GF-D8 (cell line): ENCODE data around the gene GTPBP3.

Experiments used
- DNase-seq: peaks from one replicate; lab custom pipeline; 2025; lab: John Stamatoyannopoulos, UW

The GTPBP3 gene

DNA sequence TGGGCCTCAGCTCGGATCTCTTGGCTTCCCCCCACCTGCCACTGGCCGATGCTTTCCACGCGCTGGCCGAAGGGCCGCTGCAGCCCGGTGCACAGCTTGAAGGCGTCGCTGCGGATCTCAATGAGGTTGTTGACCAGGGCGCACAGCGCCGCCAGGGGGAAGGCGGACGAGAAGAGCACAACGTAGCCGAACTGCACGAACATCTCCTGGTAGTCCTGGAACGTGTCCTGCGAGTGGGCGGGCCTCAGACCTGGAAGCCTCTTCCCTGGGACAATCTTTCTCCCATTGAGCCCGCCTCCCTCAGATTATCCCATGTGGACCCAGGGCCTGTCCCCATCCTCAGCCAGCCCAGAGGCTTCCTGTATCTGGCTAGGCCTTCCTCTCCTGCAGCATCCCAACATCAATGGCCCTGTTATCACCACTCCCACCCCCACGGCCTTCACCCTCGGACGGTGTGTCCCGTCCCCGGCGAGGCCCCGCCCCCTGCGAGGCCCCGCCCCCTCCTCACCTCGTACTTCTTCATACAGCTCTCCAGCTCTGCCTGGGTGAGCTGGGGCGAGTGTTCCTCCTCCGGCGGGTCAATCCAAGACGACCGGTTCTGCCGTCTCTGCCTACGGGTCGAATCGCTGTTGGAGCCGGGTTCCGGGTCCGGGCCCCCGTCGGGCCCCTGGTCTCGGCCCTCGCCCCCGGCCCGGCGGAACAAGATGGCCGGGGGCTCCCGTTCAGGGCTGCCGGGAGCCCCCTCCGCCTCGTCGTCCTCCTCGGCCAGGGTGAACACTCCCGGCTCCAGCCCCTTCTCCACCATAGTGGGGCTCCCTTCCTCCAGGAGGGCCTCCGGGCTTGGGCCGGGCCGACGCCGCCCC, 9.5 kb upstream of the GTPBP3 start:
- DNase-seq = no peak

DNA sequence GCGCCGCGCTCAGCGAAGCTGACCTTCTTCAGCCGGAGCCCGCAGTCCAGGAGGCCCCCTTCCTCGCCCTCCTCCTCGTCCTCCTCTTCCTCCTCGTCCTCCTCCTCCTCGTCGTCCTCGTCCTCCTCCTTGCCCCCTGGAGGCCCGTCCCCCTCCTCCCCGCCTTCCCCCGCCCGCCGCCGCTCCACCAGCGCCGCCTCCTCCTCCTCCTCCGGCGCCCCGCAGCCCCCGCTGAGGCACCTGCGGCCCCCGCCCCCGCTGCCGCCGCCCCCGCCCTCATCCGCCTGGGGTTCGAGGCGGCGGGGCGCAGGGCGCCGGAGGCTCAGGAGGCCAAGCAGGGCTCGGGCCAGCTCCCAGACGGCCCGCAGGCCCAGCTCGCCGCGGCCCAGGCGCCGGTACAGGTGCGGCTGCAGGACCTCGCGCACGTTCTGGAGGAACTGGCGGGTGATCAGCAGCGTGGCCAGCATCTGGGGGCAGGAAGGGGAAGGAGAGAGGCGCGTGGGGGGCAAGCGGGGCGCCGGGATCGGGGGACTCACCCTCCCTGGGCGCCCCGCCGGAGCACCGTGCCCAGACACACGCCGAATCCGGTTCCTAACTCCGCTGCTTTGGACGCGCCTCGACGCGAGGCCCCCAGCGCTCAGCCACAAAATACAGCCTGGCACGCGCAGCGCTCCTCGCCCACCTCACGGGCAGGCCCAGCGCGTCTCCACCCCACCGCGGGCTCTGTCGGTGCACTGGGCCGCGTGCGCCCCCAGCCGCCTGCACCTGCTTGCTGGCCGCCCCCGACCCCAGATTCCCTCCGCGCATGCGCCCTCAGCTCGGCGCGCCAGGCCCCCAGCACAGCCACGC, 8.6 kb upstream of the GTPBP3 start:
- DNase-seq = no peak

DNA sequence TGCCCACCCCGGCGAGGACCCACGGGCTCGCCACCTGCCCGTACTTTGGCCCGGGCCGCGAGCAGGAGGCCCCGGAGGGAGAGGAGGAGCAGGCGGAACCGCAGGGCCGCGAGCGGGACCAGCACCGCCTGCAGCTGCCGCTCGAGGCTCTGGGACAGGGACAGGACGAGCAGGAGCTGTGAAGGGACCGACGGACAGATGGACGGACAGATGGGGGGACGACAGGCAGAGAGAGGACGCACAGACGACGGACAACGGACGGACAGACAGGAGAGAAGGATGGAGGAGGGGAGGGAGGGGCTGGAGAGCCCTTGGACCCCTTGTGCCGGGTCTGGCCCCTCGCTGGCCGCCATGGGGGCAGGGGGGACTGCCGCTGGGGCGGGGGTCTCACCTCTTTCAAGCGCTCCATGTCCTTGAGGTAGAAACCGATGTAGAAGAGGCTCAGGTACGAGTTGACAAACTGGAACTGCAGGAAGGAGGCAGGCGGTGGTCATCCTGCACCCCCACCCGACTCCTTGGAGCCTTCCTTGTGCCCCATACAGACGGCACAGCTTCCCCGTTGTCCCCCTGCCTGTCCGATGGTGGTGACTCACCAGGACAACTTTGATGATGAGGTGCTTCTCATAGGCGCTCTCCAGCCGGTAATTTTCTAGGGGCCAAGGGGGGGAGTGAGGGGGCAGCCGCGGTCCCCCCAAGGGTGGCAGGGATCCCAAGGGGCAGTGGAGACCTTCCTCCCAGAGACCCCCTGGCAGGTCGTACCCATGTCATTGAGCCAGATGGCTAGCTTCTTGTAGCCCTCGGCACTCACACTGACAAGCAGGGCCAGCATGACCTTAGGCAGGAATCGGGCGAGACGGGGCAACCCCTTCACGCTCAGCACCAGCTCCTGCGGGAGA, 7.7 kb upstream of the GTPBP3 start:
- no peak for DNase-seq

DNA sequence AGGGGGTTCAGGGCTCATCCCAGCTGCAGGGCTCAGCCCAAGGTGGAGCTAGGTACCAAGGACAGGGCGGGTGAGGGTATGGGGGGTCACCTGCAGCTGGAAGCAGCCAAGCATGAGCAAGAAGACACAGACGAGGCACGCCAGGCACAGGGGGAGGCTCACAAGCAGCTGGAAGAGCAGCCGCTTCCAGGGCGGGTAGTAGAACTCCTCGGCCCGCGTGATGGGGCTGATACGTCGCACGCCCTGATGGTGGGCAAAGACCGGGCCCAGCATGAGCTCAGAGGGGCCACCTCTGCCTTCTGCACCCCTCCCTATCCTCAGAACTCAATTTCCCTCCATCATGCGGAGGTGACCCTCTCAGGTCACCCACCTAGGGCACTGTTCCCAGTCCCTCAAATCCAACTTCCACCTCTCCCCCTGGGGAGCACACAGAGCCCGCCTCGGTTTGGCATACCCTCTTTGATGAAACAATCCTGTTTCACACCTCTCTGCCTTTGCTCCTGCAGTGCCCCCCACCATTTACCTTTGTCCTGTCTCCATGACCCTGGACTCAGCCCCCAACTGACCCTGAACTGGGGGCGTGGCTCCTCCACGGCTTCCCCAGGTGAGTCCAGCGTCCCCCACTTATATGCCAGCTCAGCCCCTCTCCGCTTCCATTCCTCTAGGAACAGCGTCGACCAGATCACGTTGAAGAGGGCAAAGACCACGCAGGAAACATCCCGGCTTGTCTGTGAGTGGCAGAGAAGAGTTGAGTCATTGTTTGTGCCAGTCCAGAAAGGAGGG, 6.9 kb upstream of the GTPBP3 start:
- DNase-seq = no peak

DNA sequence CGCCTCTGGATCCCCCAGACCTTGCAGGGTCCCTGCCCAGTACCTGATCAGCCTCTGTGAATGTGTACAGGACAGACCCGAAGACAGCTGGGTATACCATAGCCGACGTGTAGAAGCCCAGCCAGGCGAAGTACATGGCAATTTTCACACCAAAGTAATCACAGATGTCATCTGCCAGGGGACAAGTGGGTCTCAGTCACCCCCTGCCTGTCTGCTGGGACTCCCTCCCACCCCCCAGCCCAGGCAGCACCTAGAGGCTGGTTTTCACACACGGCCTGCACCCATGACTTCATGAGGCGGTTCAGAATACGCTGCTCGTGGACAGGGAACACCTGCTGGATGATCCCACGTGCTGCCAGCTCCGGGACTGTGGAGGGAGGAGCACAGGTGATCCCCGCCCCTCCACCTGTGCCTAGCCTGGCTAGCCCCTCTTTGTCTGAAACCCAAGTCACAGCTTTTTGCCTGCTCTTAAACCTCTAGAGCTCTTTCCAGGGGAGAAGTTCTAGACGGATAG, 6.3 kb upstream of the GTPBP3 start:
- DNase-seq = no peak

DNA sequence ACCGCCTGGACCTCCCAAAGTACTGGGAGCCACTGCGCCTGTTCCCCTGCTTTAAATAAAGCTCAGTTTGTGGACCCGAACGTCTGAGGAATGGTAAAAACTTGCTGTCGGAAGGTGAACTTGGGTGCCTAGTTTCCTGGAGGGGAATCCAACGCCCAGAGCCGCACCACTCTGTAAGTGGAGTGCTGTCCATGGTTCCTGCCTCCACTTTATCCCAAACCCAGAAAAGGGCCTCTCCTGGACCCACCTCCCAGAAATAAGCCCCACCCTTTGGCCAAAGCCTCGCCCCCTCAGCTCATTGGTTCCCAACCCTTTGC, 5.0 kb upstream of the GTPBP3 start:
- DNase-seq = no peak

DNA sequence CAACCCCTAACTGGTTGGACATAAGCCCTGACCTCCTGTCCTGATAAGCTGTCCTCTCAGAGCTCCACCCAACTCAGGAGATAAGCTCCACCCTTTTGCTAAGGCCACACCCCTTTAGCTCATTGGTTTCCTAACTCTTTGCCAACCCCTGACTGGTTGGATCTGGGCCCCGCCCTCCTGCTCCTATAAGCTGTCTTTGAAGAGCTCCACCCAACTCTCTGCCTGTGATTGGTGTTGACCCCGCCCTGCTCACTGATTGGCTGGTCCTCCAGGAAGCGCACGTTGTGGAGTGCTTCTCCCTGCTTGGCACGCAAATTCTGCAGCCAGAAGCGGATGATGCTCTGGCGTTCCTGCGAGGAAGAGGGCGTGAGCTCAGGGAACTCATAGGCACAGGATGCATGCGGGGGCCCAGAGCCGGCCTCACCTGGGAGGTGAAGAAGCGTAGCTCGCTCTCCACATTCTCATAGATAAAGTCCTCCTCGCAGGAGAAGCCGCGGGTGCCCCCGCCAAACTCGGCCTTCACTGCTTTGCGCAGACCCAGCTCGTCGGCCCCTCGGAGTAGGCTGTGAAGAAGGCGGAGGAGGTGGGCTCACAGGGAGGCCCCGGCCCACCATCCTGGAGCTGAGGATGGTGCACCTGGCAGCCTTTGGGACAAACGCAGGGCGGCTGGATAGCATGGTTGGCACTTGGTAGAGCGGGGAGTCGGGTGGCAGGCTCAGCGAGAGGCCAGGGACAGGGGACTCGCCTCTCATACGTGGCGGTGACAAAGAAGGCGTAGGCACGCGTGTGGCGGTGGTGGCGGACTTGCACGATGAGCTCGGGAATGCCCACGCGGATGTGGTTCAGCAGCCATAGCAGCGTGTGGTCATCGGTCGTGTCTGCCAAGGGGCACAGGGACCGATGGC, 4.4 kb upstream of the GTPBP3 start:
- peak; percentile 18 for DNase-seq

DNA sequence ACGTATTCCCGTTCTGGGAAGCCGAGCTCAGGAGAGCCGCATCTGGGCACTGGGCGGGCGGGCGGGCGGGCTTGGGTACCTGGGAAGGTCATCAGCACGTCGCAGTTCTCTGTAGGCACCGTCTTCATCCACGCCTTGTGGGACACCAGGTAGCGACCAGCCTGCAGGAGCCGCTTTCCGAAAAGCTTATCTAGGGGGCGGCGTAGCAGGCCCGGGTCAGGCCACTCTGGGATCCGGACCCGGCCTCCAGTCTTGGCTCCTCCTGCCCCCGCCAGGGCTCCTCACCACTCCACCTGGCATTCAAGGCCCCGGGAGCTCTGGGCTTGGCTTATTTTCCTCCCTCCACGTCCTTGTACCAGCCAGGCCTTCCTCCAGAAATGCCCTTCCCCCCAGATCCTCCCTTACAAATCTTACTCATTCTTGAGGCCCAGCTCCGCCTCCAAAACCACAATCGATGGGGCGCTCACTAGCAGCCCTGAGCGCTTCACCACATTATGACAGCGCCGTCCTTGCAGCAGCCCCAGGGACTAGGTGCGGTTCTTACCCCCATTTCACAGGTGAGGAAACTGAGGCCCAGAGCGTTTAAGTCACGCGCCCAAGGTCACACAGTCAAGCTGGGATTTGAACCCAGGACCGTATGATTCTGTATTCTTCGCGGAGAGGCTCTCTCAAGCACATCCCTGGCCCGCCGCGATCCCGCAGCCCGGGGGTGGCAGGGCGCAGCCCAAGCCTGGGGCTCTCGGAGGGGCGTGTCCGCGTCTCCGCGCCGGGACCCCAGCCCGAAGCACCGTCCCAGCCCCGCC, 3.5 kb upstream of the GTPBP3 start:
- peak; percentile 24 for DNase-seq

DNA sequence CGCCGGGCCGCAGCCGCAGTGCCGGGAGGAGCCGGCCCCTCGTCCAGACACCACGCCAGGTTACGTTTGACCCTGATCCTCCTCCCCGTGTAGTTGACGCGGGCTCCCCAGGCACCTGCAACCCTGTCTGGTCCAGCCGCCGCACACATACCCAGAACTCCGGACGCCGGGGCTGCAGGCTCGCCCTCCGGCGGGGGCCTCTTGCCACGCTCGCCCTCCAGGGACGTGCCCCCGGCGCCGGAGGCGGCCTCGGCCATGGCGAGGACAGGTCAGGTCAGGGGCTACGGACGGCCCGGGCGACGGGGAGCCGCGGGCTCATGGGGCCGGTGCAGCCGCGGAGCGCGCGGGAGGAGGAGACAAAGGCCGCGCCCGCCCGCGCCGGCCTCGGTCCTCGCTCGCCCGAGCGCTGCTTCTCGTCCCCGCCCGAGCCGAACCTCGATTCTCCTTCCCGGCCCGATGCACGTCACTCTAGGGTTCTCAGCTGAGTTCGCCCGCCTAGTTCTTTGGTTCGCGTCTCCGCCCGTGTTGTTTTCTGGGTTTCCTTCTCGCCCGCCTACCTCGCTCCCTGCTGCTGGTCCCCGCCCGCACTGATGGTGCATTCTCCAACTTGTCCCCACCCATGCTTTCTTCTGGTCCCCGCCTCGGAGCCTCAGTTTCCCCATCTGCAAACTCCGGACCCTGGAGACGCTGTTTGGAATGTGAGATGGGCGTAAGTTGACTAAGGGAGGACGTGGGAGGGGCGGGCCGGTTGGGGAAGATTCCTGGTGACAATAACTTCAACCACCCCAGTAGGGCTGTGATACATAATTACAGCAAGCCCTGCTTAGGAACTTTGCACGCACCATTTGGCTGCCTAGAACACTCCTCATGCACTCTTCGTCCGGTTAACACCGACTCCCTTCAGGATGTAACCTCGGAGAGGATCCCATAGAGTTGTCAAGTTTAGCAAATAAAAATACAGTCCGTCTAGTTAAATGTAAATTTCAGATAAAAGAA, 2.6 kb upstream of the GTPBP3 start, which contains the start of gene ANO8:
Gene ANO8, minus strand, starts transcription at position 442 of the 996 bp plus-strand sequence. Its CDS starts 185 bp downstream, at position 257.
- peak; percentile 86 for DNase-seq

DNA sequence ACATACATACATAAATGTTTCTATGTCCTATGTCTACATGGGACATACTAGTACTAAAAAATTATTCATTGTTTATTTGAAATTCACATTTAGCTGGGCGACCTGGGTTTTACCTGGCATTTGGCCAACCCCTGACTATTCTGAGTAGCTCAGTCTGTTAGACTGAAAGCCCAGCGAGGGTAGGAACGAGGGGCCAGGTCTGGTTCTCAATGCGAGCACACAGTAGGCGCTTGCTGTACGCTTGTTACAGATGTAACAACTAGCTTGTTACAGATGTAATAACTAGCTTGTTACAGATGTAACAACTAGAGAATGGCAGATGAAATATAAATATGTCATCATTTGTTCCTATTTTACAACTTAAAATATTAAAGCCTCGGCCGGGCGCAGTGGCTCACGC, 1.8 kb upstream of the GTPBP3 start:
- no peak for DNase-seq

DNA sequence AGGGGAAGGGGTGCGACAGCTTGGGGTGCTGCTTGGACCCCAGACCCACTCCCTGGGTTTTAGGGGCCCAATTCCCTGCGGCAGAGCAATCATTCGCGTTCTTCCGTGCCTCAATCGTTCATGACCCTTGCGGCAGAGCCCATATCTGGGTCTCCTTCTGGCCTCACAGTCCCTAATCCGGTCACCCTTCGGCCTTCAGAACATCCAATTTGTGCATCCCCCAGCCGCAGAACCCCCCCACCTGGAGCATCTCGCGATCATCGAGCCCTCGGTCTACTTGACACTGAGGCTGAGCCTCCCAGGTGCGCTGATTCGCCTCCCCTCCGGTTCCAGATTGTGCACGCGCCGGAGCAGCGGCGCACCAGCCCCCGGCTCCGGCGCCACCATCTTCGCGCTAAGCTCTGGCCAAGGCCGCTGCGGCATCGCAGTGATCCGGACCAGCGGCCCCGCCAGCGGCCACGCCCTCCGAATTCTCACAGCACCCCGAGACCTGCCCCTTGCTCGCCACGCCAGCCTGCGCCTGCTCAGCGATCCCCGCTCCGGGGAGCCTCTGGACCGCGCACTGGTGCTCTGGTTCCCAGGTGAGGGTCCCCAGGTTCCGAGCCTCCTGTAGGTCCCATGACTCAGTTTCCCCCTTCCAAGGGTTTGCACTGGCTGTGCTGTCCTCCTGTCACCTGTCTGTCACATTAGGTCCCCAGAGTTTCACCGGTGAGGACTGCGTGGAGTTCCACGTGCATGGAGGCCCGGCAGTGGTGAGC, 501 bp downstream of the GTPBP3 start:
- DNase-seq = no peak

DNA sequence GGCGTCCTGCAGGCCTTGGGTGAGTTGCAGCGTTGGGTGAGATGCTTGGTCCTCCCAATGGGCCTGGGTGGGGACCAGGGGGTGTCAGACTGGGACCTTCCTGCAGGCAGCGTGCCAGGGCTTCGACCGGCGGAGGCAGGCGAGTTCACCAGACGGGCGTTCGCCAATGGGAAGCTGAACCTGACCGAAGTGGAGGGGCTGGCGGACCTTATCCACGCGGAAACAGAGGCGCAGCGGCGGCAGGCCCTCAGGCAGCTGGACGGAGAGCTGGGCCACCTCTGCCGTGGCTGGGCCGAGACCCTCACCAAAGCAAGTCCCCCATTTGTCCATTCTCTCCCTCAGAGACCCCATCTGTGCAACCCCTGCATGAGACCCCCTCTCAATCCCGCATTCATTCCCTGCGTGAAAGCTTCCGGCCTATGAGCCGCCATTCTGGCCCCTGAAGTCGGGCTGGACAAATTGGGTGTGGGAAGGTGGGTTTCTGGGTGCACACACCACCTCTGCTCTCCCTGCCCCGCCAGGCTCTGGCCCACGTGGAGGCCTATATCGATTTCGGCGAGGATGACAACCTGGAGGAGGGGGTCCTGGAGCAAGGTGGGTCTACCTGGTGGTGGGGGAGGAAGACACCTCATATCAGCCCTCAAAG, 1.2 kb downstream of the GTPBP3 start:
- DNase-seq = no peak

DNA sequence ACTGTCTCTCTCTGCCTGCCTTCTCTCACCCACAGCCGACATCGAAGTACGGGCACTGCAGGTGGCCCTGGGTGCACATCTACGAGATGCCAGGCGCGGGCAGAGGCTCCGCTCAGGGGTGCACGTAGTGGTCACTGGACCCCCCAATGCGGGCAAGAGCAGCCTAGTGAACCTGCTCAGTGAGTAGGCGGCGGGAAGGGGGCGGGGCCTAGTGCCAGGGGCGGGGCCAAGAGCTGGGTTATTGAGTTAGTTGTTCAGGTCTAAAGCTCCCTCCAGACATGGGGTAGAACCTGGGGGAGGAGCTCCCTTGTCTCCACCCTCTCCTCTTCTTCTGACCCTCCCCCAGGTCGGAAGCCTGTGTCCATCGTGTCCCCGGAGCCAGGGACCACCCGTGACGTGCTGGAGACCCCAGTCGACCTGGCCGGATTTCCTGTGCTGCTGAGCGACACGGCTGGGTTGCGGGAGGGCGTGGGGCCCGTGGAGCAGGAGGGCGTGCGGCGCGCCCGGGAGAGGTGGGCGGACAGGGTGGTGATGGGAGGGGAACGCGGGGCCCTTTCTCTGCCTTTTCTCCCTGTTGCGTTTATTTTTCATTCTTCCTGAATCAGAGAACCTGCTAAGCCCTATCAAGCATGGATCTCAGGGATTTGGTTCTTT, 1.9 kb downstream of the GTPBP3 start:
- DNase-seq = no peak

DNA sequence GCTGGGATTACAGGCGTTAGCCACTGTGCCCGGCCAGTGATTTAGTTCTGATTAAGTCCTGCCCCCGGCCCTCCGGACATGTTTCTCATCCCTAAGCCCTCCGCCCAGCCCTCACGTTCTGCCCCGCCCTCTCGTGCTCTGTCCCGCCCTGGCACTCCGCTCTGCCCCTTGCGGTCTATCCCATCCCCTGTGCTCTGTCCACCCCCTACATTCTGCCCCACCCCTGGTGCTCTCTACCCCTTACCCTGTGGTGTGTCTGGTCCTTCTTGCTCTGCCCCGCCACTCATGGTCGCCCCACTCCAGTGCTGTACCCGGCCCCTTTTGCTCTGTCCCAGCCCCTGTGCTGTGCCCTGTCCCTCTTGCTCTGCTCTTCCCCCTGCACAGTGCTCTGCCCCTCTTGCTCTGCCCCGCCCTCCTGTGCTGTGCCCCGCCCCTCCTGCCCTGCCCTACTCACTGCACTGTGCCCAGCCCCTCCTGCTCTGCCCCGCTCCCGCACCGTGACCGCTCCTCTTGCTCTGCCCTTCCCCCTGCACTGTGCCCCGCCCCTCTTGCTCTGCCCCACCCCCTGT, 3.0 kb downstream of the GTPBP3 start:
- DNase-seq = no peak

DNA sequence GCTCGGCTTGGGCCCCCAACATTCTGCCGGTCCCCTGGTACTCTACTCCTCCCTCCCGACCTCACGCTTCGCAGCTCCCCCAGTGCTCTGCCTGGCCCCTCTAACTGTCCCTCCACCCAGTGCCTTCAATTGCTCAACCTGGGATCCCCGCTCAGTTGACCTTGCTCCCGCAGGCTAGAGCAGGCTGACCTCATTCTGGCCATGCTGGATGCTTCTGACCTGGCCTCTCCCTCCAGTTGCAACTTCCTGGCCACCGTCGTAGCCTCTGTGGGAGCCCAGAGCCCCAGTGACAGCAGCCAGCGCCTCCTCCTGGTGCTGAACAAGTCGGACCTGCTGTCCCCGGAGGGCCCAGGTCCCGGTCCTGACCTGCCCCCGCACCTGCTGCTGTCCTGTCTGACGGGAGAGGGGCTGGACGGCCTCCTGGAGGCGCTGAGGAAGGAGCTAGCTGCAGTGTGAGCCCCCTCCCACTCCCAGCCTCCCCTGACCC, 3.6 kb downstream of the GTPBP3 start:
- no peak for DNase-seq

DNA sequence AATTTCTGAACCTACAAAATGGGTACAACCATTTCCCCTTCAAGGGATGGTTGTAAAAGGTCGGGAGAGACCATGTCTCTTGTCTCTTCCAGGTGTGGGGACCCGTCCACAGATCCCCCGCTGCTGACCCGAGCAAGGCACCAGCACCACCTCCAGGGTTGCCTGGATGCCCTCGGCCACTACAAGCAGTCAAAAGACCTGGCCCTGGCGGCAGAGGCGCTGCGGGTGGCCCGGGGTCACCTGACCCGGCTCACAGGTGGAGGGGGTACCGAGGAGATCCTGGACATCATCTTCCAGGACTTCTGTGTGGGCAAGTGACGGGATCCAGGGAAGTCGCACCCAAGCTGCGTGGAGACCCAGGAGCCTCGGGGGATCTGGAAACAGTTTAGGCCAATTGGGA, 4.0 kb downstream of the GTPBP3 start:
- no peak for DNase-seq
